PFSK-1 (cell line): ENCODE results near the gene ENO2.

Source experiments
- FOXP2 ChIP-seq: optimal IDR thresholded peaks from 2 replicates; pipeline ENCODE3; 2011; ENCODE audit warnings: borderline replicate concordance, control low read depth, inconsistent platforms; ENCODE audit not compliant: insufficient read depth; ENCODE audit errors: extremely low read length, extremely low read depth
- POLR2AphosphoS5 ChIP-seq: IDR thresholded peaks from 2 replicates; pipeline ENCODE4 v1.6.1; 2012; ENCODE audit warnings: low read depth, mild to moderate bottlenecking, control low read depth, low read length, moderate library complexity
- SIN3A ChIP-seq: IDR thresholded peaks from 2 replicates; pipeline ENCODE4 v1.6.1; 2012; ENCODE audit warnings: mild to moderate bottlenecking, low read length, moderate library complexity, borderline replicate concordance; ENCODE audit not compliant: insufficient read depth
- TAF1 ChIP-seq: IDR thresholded peaks from 2 replicates; pipeline ENCODE4 v1.6.1; 2012; ENCODE audit warnings: low read length, control low read depth, borderline replicate concordance; ENCODE audit not compliant: insufficient read depth
- TF ChIP-seq, protein P1 (sequence below), 2 experiments: IDR thresholded peaks; 2 replicates each; pipeline versions ENCODE4 v1.6.1 to v1.8.0; 2011 to 2012; ENCODE audit warnings: low read depth in 2 of 2, low read length in 2 of 2, control low read depth in 1 of 2, inconsistent platforms in 1 of 2, mild to moderate bottlenecking in 1 of 2, moderate library complexity in 1 of 2; ENCODE audit not compliant: insufficient read depth in 1 of 2

- TF ChIP-seq POLR2AphosphoS5 (no peak), TAF1 (no peak), SIN3A (no peak), FOXP2 (no peak)
- TF ChIP-seq, protein P1, sequence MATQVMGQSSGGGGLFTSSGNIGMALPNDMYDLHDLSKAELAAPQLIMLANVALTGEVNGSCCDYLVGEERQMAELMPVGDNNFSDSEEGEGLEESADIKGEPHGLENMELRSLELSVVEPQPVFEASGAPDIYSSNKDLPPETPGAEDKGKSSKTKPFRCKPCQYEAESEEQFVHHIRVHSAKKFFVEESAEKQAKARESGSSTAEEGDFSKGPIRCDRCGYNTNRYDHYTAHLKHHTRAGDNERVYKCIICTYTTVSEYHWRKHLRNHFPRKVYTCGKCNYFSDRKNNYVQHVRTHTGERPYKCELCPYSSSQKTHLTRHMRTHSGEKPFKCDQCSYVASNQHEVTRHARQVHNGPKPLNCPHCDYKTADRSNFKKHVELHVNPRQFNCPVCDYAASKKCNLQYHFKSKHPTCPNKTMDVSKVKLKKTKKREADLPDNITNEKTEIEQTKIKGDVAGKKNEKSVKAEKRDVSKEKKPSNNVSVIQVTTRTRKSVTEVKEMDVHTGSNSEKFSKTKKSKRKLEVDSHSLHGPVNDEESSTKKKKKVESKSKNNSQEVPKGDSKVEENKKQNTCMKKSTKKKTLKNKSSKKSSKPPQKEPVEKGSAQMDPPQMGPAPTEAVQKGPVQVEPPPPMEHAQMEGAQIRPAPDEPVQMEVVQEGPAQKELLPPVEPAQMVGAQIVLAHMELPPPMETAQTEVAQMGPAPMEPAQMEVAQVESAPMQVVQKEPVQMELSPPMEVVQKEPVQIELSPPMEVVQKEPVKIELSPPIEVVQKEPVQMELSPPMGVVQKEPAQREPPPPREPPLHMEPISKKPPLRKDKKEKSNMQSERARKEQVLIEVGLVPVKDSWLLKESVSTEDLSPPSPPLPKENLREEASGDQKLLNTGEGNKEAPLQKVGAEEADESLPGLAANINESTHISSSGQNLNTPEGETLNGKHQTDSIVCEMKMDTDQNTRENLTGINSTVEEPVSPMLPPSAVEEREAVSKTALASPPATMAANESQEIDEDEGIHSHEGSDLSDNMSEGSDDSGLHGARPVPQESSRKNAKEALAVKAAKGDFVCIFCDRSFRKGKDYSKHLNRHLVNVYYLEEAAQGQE (IDR thresholded peaks at IDR 0.05; ENCODE audit: insufficient read depth in 1 of 2, low read depth in 2 of 2, low read length in 2 of 2), result no peak
Measured at GRCh38 chr12:6894321-6894720, 20.1 kb upstream of the ENO2 start.
